Measurements from ENCODE around the gene CALN1.

DNA sequence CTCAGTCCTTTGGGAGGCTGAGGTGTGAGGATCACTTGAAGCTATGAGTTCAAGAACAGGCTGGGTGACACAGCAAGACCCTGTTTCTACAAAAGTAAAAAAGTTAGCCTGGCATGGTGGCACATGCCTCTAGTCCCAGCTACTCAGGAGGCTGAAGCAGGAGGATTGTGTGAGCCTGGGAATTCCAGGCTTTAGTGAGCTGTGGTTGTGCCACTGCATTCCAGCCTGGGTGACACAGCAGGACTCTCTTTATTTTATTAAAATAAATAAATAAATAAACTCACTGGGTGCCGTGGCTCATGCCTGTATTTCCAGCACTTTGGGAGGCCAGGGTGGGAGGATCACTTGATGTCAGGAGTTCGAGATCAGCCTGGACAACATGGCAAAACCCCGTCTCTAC is 607.9 kb downstream of the CALN1 start:
- TF ChIP-seq, protein P1, sequence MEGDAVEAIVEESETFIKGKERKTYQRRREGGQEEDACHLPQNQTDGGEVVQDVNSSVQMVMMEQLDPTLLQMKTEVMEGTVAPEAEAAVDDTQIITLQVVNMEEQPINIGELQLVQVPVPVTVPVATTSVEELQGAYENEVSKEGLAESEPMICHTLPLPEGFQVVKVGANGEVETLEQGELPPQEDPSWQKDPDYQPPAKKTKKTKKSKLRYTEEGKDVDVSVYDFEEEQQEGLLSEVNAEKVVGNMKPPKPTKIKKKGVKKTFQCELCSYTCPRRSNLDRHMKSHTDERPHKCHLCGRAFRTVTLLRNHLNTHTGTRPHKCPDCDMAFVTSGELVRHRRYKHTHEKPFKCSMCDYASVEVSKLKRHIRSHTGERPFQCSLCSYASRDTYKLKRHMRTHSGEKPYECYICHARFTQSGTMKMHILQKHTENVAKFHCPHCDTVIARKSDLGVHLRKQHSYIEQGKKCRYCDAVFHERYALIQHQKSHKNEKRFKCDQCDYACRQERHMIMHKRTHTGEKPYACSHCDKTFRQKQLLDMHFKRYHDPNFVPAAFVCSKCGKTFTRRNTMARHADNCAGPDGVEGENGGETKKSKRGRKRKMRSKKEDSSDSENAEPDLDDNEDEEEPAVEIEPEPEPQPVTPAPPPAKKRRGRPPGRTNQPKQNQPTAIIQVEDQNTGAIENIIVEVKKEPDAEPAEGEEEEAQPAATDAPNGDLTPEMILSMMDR (IDR thresholded peaks at IDR 0.05): no peak
- no peak for TF ChIP-seq POLR2A (IDR thresholded peaks at IDR 0.05)
